Measurements from ENCODE around the gene COL16A1. TPM values are rescaled to one million over a fixed set of nuclear protein-coding genes. Genes with fewer than 3 reads are reported as not detected.
A peak's percentile ranks its signal among the peaks of the same experiment; 100 is the strongest.

The COL16A1 gene
- total and polyA plus RNA-seq, 2 of the 4 experiments (the other 2 are of a cell fraction) = 34.2 to 62.8 TPM

DNA sequence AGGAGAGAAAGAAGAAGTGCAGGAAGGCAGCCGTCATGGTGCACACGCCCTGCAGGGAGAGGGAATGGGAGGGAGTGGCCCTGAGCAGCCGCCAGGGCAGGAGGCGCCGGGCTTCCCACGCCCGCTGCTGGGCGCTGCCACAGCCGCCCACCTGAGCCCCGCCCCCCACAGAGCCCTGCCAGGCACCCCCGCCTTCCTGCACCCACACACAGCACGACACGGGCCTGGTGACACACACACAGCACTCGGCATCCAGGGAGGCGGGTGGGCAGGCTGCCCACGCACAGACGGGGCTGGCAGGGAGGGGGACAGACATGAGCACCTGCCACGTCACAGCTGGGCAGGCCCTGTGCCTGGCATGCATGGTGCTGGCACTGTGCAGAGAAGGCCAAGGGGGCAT, 32.9 kb upstream of the COL16A1 start (continued):
- TF ChIP-seq FOS (IDR thresholded peaks at IDR 0.05; ENCODE audit: low read depth, low read length) = no peak
- TF ChIP-seq CEBPB (IDR thresholded peaks at IDR 0.05; ENCODE audit: low read depth, low read length) = no peak
- no peak for TF ChIP-seq NFE2L2 (IDR thresholded peaks at IDR 0.05; ENCODE audit: low read depth, low read length)
- no peak for TF ChIP-seq RAD21 (IDR thresholded peaks at IDR 0.05; ENCODE audit: low read length)
- TF ChIP-seq MAFK (IDR thresholded peaks at IDR 0.05; ENCODE audit: low read depth, low read length) = no peak
- no peak for TF ChIP-seq RFX5 (IDR thresholded peaks at IDR 0.05; ENCODE audit: low read depth, low read length)
- TF ChIP-seq CHD1 (IDR thresholded peaks at IDR 0.05; ENCODE audit: low read depth, low read length) = no peak

DNA sequence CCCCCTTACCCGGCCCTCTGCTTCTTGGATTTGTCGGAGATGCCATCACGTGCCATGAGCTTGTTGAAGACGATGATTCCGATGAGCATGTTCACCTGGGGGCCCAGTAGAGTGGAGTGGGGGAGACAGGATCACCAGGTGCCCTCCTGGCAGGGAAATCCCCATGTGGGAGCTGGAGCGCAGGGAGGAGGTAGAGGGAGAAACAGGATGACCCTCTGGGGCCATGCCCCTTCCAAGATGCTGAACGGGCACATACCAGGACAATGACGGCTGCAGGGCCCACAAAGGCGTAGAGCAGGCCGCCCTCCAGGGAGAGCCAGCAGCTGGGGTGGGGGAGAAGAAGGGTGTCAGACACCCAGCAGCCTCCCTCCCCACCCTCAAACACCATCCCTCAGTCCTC, 31.8 kb upstream of the COL16A1 start:
- Histone ChIP-seq H2BK20ac (ENCODE audit: low read depth, low read length) (no peak overlapping the region), H3K27ac (ENCODE audit: insufficient read depth, low read length) (no peak overlapping the region), H4K20me1 (ENCODE audit: insufficient read depth, low read length) (peaks cover 5% of the 10 kb centered on the region; the same call in 1 of the 2 replicates), H2BK15ac (ENCODE audit: low read depth, low read length) (no peak overlapping the region), H3K56ac (ENCODE audit: extremely low read depth, insufficient read depth, low read length) (no peak overlapping the region), H3K4me3 (ENCODE audit: insufficient read depth, low read depth, low read length) (no peak overlapping the region), H3K4ac (ENCODE audit: low read depth, low read length) (no peak overlapping the region), H2BK5ac (ENCODE audit: low read depth, low read length, poor library complexity, severe bottlenecking) (no peak overlapping the region), H2AFZ (replicated peaks; ENCODE audit: low read length, poor library complexity) (no peak overlapping the region), H3K4me2 (ENCODE audit: low read depth, low read length) (no peak overlapping the region), H3K27me3 (ENCODE audit: control insufficient read depth, insufficient read depth, low read length) (no peaks in the 10 kb centered on the region), H3K36me3 (ENCODE audit: control insufficient read depth, insufficient read depth, low read length) (peaks cover 12% of the 10 kb centered on the region; the same call in 1 of the 2 replicates), H3K18ac (ENCODE audit: low read depth, low read length) (no peak overlapping the region), H4K8ac (ENCODE audit: low read depth in 2 of 2, low read length in 2 of 2) (no peak overlapping the region), H2AK5ac (ENCODE audit: low read depth, low read length) (no peak overlapping the region), H3K9me1 (ENCODE audit: insufficient read depth, low read length) (no peaks in the 10 kb centered on the region; the same call in 1 of the 2 replicates), H3K79me1 (ENCODE audit: low read depth in 1 of 2, low read length in 2 of 2) (no peaks in the 10 kb centered on the region), H4K91ac (ENCODE audit: insufficient read depth, low read depth, low read length) (no peak overlapping the region), H2BK120ac (ENCODE audit: low read depth, low read length) (no peak overlapping the region), H3K4me1 (ENCODE audit: control insufficient read depth, insufficient read depth, low read length) (no peaks in the 10 kb centered on the region), H3K9me3 (ENCODE audit: control insufficient read depth, insufficient read depth, low read length) (no peaks in the 10 kb centered on the region), H3K9ac (ENCODE audit: low read depth, low read length) (no peak overlapping the region), H3K23ac (ENCODE audit: low read depth, low read length) (no peak overlapping the region), H3K14ac (replicated peaks; ENCODE audit: low read depth, low read length) (no peak overlapping the region), H4K5ac (ENCODE audit: low read depth, low read length) (no peak overlapping the region), H2AK9ac (replicated peaks; ENCODE audit: low read depth, low read length, poor library complexity) (peak overlapping the region; percentile 73)
- in situ Hi-C loops (cut with MboI; ENCODE audit: low sequenced_read_pairs) (no loop called here), intact Hi-C loops (cut with micrococcal nuclease) (no loop called here), dilution Hi-C loops (cut with HindIII; ENCODE audit: low sequenced_read_pairs, unreplicated experiment) (no loop called here)
- DNase-seq = no peak
- BruUV-seq (replicated peaks) = no TSS peak
- ATAC-seq (ENCODE audit: low read depth) = no peak
- POLR2A ChIA-PET (ENCODE audit: unreplicated experiment) = no interaction called here
- 93% methylated on average over 5 of the region's 10 CpGs; no CpG with 5 or more reads in 1 of the 2 experiments for WGBS, 2 experiments (ENCODE audit: extremely low coverage in 2 of 2, insufficient read length in 1 of 2)
- CTCF ChIA-PET = interaction anchor here (1.0 kb wide), 1 partner anchor 17 kb away, joined by 3 read pairs; no protein-coding TSS in a partner anchor
- no peak for TF ChIP-seq RCOR1 (IDR thresholded peaks at IDR 0.05; ENCODE audit: insufficient replicate concordance, low read length)
- TF ChIP-seq, protein P1, sequence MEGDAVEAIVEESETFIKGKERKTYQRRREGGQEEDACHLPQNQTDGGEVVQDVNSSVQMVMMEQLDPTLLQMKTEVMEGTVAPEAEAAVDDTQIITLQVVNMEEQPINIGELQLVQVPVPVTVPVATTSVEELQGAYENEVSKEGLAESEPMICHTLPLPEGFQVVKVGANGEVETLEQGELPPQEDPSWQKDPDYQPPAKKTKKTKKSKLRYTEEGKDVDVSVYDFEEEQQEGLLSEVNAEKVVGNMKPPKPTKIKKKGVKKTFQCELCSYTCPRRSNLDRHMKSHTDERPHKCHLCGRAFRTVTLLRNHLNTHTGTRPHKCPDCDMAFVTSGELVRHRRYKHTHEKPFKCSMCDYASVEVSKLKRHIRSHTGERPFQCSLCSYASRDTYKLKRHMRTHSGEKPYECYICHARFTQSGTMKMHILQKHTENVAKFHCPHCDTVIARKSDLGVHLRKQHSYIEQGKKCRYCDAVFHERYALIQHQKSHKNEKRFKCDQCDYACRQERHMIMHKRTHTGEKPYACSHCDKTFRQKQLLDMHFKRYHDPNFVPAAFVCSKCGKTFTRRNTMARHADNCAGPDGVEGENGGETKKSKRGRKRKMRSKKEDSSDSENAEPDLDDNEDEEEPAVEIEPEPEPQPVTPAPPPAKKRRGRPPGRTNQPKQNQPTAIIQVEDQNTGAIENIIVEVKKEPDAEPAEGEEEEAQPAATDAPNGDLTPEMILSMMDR (conservative IDR thresholded peaks at IDR 0.05; ENCODE audit: low read depth, low read length) = no peak
- TF ChIP-seq FOS (IDR thresholded peaks at IDR 0.05; ENCODE audit: low read depth, low read length) = no peak
- TF ChIP-seq, protein P2, sequence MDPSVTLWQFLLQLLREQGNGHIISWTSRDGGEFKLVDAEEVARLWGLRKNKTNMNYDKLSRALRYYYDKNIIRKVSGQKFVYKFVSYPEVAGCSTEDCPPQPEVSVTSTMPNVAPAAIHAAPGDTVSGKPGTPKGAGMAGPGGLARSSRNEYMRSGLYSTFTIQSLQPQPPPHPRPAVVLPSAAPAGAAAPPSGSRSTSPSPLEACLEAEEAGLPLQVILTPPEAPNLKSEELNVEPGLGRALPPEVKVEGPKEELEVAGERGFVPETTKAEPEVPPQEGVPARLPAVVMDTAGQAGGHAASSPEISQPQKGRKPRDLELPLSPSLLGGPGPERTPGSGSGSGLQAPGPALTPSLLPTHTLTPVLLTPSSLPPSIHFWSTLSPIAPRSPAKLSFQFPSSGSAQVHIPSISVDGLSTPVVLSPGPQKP (IDR thresholded peaks at IDR 0.05; ENCODE audit: borderline replicate concordance, low read depth, low read length) = no peak
- TF ChIP-seq MAFK (IDR thresholded peaks at IDR 0.05; ENCODE audit: low read depth, low read length) = no peak
- no peak for TF ChIP-seq SMC3 (IDR thresholded peaks at IDR 0.05; ENCODE audit: low read depth, low read length)
- TF ChIP-seq MXI1 (IDR thresholded peaks at IDR 0.05; ENCODE audit: borderline replicate concordance, low read depth, low read length) = no peak
- no peak for TF ChIP-seq CEBPB (IDR thresholded peaks at IDR 0.05; ENCODE audit: low read depth, low read length)
- no peak for TF ChIP-seq RAD21 (IDR thresholded peaks at IDR 0.05; ENCODE audit: low read length)
- TF ChIP-seq POLR2A (IDR thresholded peaks at IDR 0.05; ENCODE audit: low read depth, low read length) = no peak
- TF ChIP-seq MAZ (IDR thresholded peaks at IDR 0.05; ENCODE audit: borderline replicate concordance, low read depth, low read length) = no peak
- TF ChIP-seq RFX5 (IDR thresholded peaks at IDR 0.05; ENCODE audit: low read depth, low read length) = no peak

Measured in IMR-90 (cell line).